Measurements from ENCODE around the gene FKBP1B. TPM values are rescaled to one million over a fixed set of nuclear protein-coding genes. Genes with fewer than 3 reads are reported as not detected.
"Not testable (repeated sequence)": the region's sequence is repeated elsewhere in the genome, so short reads cannot be mapped to it uniquely, and the experiment has no call there.

FKBP1B gene
- 52.0 and 55.7 TPM in 2 replicates for total RNA-seq (2014; rRNA removed; shearing (Covaris generic))

DNA sequence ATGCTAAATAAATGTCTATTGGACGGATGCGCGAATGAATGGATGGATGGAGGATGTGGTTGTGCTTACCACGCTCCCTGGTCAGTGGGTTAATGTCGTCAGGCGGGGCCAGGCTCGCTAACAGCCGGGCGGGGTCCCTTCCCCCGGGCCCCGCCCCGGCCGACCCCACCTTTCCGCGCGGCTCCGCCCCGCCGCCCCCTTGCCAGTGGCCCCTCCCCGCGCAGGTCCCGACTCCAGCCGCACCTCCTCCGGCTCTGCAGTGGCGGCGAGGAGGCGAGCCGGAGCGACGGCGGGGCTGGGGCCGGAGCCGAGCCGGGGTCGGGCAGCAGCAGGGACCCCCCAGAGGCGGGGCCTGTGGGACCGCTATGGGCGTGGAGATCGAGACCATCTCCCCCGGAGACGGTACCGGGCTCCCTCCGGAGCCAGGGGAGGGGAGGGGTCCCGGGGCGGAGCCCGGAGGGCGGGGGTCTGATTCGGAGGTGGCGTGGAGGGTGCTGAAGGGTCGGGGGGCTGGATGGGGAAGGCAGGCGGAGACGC, at the start of gene FKBP1B:
Gene FKBP1B, plus strand, starts transcription at position 257 of the 537 bp plus-strand sequence. Its CDS starts 109 bp downstream, at position 366.
- DNase-seq (ENCODE audit: low spot score): peak; percentile 82
- in situ Hi-C loops (cut with HindIII; ENCODE audit: low sequenced_read_pairs): no loop called here

DNA sequence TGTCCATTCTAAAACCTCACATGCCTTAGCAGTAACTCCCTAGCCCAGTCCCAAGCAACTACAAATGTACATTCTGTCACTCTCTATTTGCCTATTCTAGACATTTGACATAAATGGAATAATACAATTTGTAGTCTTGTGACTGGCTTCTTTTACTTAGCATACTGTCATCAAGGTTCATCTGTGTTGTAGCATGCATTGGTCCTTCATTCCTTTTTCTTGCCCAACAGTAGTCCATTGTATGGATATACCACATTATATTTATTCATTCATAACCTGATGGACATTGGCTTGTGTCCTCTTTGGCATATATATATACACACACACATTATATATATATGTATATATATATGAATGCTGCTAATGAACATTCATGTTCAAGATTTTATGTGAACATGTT, 41.8 kb upstream of the FKBP1B start:
- no peak for DNase-seq (ENCODE audit: low spot score)

DNA sequence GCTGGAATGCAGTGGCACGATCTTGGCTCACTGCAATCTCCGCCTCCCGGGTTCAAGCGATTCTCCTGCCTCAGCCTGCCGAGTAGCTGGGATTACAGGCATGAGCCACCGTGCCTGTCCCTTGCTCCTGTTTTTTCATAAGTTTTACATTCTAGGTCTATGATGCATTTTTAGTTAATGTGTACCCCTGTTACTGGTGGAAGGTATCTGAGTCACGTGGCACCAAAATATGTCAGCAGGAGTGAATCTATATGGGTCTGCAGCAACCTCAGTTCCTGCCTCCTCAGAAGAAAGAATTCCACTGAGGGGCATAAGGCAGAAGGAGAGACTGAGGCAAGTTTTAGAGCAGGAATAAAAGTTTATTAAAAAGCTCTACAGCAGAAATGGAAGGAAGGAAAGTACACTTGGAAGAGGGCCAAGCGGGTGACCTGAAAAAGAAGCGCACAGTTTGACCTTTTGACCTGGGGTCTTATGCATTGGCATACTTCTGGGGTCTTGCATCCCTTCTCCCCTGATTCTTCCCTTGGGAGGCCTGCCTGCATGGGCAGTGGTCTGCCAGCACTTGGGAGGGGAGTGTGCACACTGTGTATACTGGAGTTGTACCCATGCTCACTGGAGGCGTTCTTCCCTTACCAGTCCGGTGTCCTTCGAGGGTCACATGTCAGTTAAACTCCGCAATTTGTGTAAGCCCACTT, 40.7 kb upstream of the FKBP1B start:
- in situ Hi-C loops (cut with HindIII; ENCODE audit: low sequenced_read_pairs): no loop called here
- no peak for DNase-seq (ENCODE audit: low spot score)

More for the DNA sequence above, 41.8 kb upstream of the FKBP1B start:
- in situ Hi-C loops (cut with HindIII; ENCODE audit: low sequenced_read_pairs): no loop called here

DNA sequence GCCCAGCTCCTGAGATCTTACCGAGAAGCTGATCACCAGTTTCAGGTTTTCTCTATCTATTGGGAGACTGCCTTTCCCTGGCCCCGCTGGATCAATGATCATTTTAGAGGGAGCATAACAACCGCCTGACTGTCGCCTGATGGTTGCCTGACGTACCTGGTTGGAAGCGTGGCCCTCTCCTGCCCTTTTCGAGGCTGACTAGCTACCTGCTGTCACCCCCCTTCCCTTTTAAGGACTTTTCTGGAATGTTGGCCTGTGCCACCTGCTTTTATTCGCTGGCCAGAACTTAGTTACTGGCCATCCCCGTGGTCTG, 40.2 kb upstream of the FKBP1B start:
- in situ Hi-C loops (cut with HindIII; ENCODE audit: low sequenced_read_pairs): no loop called here
- no peak for DNase-seq (ENCODE audit: low spot score)

DNA sequence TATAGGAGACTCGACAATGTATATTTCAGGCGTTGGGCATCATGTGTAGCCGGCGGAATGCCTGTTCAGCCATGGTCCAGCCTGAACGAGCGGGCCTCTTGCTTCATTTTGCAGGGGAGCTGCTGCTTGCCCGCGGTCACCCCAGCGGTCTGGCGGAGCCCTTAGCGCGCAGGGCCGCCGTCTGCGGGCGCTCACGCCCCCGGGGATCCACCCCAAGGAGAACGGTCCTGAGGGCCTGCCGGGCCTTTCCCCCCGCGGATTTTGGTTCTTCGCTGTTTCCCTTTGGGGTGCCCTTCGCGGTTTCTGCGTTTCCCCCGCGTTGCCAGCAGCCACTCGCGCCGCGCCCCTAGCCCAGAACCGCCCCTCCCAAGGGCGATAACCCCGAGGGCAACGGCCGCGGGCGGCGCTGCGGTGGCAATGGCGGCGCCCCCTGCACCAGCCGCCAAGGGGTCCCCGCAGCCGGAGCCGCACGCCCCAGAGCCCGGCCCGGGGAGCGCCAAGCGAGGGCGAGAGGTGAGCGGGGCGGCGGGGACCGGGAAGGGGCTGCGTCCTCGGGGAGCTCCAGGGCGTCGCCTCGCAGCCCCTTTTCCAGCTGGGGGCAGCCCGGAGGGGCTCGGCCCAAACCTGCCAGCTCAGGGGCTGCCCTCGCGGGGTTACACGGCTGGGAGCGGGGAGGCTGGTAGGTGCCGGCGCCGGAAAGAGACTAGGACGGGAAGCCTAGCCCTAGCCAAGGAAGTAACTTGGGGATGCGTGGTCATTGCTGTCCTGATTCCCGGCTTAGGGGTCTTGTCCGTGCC, 39.7 kb upstream of the FKBP1B start, which contains the start of gene MFSD2B:
Gene MFSD2B, plus strand, starts transcription at position 406 of the 797 bp plus-strand sequence. Its CDS starts 12 bp downstream, at position 418.
- in situ Hi-C loops (cut with HindIII; ENCODE audit: low sequenced_read_pairs): no loop called here
- no peak for DNase-seq (ENCODE audit: low spot score)

DNA sequence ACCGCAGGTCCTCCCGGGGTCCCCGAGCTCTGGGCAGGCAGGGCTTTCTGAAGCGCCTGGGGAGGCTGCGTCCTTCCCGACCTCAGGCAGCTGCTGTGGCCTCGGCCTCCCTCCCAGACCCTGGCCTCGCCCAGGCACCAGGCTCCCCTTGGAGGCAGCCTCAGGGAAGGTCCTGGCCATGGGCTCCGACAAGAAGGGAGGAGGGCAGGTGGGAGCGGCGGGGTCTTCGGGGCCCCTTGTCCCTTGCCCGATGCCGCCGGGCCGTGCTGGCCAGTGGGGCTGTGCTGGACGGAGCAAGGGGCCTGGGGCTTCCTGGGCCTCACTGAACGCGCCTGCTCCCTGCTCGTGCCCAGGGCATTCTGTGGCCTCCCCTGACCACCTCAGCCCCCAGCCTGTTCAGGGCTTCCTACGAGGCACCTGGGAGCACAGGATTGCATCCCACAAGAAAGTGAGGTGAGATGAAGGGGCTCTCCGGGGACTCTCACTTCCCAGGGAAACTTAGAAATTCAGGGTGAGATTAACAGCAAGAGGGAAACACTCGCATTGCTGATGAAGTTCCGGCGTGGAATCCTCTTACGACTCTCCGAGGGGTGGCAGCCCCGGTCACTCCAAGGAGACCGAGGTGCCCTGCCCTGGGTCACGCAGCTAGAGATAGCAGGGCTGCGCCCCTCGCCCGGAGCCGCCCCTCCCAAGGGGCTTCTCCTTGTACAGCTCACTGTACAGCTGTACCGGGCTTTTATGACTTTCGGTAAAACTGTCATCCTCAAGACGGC, 38.9 kb upstream of the FKBP1B start:
- in situ Hi-C loops (cut with HindIII; ENCODE audit: low sequenced_read_pairs): no loop called here
- DNase-seq (ENCODE audit: low spot score): no peak

DNA sequence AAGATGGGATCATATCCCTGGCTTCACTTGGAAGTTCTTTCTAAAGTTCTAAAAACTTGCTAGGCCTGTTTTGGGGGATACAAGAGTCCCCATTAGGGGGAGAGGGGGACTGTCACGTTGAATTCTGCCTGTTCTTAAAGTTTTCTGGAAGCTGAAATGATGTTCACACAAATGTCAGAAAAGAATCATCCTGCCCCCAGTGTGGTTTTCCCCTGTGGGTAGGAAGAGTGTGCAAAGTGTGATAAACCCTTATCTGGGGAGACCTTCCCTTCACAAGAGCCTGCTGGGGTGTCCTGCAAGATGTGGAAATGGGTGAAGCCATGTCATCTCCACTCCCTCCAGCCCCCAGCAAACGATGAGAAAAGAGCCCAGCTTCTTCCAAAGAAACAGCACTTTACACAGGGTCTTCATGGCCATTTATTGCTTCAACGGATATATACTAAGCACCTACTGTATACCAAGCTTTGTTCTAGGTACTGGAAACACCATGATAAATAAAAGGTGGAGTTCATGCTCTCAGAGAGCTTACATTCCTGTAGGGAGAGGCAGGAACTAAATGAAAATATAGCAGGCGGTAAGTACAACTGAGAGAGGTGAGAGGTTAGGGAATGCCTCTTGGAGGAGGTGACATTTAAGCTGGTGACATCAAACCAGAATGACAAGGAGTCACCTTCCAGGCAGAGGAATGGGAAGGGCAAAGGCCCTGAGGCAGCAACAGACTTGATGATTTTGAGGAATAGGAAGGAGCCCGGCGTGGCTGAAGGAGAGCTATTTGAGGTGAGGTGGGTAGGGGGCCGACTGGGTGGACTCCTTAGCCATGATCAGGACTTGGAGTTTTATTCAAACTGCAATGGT, 38.1 kb upstream of the FKBP1B start:
- no peak for DNase-seq (ENCODE audit: low spot score)
- in situ Hi-C loops (cut with HindIII; ENCODE audit: low sequenced_read_pairs): no loop called here

DNA sequence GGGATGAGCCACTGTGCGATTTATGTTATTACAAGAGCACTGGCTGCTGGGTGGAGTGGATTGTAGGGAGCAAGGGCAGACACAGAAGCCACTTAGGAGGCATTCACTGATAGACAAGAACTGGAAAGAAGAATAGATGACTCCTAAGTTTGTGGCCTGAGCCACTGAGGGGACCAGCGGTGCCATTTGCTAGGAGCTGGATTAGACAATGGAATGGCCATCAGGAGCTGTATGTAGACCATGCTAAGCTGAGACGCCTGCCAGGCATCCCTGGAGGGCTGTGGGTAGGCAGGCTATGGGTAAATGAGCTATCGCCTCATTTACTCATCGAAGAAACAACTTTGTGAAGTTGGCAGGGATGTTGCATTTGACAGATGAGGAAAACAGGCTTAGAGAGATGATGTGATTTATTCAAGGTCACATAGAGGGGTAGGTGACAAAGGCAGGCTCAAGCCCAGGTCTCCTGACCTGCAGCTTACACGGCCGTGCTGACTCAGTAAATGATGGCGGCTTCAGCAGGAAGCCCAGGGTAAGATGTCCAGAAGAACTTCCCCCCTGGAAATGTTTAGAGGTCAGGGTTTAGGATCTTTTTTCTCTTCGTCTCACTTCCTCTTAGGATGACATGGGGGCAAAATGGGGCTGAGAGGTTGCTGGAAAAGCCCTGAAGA, 36.9 kb upstream of the FKBP1B start:
- in situ Hi-C loops (cut with HindIII; ENCODE audit: low sequenced_read_pairs): no loop called here
- DNase-seq (ENCODE audit: low spot score): no peak

DNA sequence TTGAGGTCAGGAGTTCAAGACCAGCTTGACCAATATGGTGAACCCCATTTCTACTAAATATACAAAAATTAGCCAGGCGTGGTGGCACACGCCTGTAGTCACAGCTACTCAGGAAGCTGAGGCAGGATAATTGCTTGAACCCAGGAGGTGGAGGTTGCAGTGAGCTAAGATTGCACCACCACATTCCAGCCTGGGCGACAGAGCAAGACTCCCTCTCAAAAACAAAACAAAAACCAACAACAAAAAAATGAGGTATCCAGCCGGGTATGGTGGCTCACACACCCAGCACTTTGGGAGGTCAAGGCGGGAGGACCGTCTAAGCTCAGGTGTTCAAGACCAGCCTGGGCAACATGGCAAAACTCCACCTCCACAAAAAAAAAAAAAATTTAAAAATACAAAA, 34.6 kb upstream of the FKBP1B start:
- DNase-seq (ENCODE audit: low spot score); in situ Hi-C loops (cut with HindIII; ENCODE audit: low sequenced_read_pairs): not testable (repeated sequence)

DNA sequence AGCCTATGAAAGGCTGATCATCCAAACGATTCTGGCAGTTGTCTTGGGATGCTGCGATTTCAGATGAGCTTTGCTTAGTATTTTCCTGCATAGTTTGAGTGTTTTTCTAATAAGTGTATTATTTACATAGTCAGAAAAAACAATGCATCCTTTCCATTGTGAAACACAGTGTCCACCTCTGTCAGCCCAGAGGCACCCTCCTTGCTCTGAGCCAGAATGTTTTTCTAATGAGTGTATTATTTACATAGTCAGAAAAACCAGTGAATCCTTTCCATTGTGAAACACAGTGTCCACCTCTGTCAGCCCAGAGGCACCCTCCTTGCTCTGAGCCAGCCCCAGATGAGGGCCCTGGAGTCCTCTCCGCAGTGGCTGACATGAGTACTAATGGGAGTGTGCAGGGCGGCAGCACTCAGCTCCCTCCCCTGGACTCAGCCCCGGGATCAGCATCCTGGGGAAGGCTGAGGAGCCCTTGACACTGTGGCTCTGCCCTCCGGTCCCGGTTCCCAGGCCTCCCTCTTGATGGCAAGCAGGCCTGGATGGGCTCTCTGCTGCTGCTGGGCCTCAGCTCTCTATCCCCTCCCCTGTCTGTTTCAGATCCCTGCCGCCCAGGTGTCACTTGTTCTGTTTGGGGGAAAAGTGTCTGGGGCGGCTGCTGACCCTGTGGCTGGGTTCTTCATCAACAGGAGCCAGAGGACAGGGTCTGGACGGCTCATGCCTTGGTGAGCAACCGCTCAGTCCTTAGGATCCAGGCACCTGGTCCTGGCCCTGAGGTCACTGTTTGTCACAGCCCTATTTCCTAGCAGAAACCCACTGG, 33.8 kb upstream of the FKBP1B start:
- in situ Hi-C loops (cut with HindIII; ENCODE audit: low sequenced_read_pairs): no loop called here
- DNase-seq (ENCODE audit: low spot score): no peak

DNA sequence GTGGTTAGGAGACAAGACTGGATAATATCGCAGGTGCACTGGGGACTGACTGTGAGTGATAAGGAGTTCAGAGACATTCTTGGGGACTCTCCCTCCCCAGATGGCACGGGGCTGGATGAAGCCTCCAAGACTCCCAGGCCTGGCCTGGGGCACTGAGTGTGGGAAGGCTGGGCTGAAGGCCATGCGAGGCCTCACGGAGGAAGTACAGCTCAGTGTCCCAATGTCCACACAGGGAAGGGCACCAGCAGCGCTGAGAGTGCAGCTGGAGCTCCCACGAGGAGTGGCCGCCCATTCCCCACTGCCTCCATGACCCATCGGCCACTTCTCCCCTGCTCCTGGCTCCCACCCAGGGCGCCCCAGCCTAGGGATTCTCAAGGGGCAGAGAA, 33.2 kb upstream of the FKBP1B start:
- DNase-seq (ENCODE audit: low spot score): no peak
- in situ Hi-C loops (cut with HindIII; ENCODE audit: low sequenced_read_pairs): no loop called here

DNA sequence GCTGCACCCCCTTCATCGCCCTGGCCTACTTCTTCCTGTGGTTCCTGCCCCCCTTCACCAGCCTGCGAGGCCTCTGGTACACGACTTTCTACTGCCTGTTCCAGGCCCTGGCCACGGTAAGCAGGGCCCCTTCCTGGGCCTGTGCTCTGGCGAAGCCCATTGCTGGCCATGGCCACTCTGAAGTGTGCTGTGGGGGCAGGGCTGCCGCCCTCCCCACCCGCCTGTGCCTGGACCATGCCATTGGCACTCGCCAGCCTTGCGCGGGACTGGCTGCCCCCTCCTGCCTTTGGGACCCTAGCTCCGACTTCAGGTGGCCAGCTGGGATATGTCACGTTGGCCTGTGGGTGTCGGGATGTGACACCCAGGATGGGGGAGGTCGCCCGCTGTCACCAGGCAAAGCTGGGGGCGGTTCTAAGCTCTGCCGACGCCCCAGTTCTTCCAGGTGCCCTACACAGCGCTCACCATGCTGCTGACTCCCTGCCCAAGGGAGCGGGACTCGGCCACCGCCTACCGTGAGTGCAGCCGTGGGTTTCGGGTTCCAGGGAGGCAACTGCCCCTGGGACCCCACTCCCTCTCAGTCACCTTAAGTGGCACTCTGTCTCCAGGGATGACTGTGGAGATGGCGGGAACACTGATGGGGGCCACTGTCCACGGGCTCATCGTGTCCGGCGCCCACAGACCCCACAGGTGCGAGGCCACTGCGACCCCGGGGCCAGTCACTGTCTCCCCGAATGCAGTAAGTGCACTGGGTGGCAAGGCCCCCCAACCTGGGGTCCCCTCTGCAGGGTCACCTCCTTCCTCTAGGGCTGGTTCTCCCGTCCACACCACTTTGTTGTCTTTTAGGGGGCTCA, 32.5 kb upstream of the FKBP1B start:
- no peak for DNase-seq (ENCODE audit: low spot score)
- in situ Hi-C loops (cut with HindIII; ENCODE audit: low sequenced_read_pairs): no loop called here

DNA sequence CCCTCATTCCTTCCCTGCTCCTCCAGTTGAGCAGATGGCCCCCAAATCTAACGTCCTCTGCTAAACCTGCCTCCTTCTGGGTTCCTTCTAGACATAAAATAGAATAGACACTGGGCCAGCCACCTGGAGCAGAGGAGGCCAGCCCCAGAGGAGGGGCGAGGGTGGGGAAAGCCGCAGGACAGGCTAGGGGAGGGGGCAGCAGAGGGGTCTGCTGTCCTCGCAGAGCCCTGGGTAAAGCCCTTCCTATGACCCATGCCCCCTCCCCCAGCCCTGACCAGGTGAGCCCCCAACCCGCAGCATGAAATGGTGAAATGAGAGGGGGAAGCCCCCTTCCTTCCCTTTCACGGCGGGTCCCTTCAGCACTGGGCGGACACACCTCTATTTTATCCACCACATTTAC, 31.8 kb upstream of the FKBP1B start:
- DNase-seq (ENCODE audit: low spot score): no peak
- in situ Hi-C loops (cut with HindIII; ENCODE audit: low sequenced_read_pairs): no loop called here

DNA sequence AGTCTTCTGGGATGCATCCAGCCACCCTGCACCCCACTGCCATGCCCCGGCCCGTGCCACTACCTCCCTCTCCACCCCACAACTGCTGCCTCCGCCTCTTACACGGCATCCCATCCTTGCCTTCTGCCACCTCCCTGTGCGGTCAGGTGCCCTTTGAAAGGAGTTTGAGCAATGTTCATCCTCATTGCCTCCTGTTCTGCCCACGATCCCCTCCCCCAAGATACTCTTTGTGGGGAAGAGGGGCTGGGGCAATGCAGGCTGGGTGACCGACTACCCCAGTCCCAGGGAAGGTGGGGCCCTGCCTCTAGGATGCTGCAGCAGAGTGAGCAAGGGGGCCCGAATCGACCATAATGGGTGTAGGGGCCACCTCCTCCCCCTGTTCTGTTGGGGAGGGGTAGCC, 31.3 kb upstream of the FKBP1B start:
- no peak for DNase-seq (ENCODE audit: low spot score)
- in situ Hi-C loops (cut with HindIII; ENCODE audit: low sequenced_read_pairs): no loop called here

DNA sequence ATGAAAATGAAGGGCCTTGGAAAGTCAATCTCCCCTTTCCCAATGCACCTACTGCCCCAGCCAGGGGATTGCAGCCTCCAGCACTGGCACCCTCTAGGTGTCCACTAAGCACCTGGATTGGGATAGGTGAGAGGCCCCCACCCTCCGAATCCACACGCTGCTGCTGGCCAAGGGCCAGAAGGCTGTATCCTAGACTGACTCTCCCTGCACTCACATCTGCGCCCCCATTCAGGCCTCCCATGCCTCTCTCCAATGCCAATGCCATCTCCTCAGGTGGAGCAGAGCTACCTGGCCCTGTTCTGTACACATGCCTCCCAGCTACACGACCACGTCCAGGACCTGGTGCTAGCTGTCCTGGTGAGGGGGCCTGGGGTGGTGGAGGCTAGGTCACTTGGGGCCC, 29.8 kb upstream of the FKBP1B start:
- in situ Hi-C loops (cut with HindIII; ENCODE audit: low sequenced_read_pairs): no loop called here
- DNase-seq (ENCODE audit: low spot score): no peak

DNA sequence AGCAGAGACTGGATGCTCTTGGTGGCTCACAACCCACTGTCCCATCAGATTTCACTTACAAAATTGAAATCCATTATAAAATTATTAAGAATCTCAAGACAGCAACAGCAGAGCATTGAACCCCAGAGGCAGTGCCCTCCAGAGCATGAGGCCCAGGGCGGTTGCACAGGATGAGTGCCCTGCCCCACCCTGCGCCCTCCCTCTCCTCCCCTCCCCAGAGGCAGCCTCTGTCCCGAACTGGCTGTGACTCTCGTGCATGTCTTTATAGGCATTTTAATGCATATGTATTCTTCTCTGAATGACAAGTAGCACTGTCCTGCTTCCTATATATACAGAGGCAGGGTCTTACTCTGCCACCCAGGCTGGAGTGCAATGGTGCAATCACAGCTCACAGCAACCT, 29.3 kb upstream of the FKBP1B start:
- no peak for DNase-seq (ENCODE audit: low spot score)

More for the DNA sequence above, 29.3 kb upstream of the FKBP1B start:
- in situ Hi-C loops (cut with HindIII; ENCODE audit: low sequenced_read_pairs): no loop called here

Data from G401 (cell line).